ENCODE measurements around the gene MINDY2. TPM values are rescaled to one million over a fixed set of nuclear protein-coding genes. Genes with fewer than 3 reads are reported as not detected.

Gene MINDY2
- 10 to 100 TPM; 13.4 to 21.7 (median 18.4) TPM for total RNA-seq

DNA sequence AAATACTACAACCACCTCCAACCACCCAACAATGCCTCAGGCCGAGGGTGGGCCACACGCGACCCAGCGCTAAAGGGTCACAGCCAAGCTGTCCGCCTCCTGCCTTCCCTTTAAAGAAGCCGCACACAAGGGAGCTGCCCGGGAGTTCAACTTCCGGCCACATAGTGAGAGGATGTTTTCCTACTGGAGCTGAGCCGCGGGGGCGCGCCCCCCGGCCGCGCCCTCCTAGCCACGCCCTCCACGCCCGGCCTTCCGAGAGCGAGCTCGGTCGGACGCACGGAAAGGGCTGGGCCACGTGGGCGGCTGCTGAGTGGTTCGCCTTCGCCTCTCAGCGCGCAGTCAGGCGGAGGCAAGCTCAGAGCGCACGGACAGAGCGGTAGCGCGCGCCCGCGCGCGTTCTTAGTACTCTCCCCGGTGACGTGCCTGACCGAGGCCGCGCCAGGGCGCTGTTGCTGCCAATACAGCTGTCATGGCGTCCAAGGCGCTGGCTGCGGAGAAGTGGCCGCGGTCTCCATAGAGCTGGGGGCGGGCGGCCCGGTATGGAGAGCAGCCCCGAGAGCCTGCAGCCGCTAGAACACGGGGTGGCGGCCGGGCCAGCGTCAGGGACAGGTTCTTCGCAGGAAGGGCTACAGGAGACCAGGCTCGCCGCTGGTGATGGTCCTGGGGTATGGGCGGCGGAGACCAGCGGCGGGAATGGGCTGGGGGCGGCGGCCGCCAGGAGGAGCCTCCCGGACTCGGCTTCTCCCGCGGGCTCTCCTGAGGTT is at the start of gene MINDY2:
Gene MINDY2, plus strand, starts transcription at position 446 of the 764 bp plus-strand sequence. Its CDS starts 94 bp downstream, at position 540.
- TF ChIP-seq CTCF (IDR thresholded peaks at IDR 0.05; ENCODE audit: low read depth): no peak

DNA sequence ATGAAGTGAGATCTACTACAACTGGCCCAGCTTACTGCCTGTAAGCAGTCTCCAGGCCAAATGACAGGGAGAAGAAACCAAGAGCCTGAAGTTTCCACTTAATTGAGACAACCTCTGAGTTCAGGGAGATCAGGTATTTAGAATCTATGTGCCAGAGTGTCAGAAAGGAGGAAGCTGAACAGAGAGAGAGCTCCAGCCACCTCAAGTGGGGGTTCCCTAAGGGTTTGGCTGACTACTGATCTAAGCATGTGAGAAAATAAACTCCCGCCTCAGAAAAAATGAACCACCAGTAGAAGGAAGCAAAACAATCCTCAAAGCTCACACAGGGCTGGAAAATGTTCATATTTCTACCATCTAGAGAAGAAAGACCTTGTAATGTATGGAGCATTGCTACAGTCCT is 46.6 kb upstream of the MINDY2 start:
- no peak for TF ChIP-seq CTCF (IDR thresholded peaks at IDR 0.05; ENCODE audit: low read depth)

DNA sequence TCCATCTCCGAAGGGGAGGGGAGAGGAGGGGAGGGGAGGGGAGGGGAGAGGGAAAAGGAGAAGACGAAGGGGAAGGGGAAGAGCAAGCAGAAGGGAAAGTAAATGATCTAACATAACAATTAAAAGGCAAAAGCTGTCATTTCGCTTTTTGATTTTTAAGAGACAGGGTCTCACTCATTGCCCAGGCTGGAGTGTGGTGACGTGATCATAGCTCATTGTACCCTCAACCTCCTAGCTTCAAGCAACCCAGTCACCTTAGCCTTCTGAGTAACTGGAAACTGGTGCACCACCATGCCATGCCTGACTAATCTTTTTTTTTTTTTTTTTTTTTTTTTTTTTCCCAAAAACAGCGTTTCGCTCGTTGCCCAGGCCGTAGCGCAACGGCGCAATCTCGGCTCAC is 44.2 kb upstream of the MINDY2 start:
- TF ChIP-seq CTCF (IDR thresholded peaks at IDR 0.05; ENCODE audit: low read depth): no peak

DNA sequence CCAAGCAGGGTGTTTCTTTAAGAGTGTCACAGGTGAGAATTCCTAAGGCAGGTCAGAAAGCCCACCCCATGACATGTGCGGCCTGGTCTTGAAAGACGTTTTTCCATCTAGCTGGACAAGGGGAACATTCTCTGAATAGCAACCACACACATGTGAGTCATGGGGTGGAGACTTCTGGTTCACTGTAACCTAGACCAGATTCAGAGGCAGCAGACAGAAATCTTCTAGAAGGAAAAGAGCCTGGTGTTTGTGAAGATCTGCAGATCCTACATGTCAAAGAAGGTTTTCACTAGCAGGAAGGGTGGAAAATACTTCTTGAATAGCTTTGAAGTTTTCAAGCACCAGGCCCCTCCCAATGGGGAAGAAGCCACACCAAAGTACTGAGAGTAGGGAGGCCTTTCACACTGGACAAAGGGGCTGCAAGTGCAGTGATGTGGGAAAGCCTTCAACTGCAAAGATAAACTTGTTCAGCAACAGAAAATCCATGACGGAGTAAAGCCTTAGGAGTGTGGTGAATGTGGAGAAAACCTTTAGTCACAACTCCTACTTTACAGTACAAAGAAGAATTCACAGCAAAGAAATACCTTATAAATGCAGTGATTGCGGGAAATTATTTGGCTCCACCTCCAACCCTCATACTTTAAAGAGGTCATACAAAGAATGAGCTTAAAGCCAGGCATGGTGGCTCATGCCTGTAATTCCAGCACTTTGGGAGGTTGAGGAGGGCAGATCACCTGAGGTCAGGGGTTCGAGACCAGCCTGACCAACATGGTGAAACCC is 39.2 kb upstream of the MINDY2 start:
- no peak for TF ChIP-seq CTCF (IDR thresholded peaks at IDR 0.05; ENCODE audit: low read depth)

GRCh38 chr15:58732625-58733363 is 38.3 kb upstream of the MINDY2 start:
- no peak for TF ChIP-seq CTCF (IDR thresholded peaks at IDR 0.05; ENCODE audit: low read depth)

GRCh38 chr15:58734859-58735258 is 36.2 kb upstream of the MINDY2 start:
- TF ChIP-seq CTCF (IDR thresholded peaks at IDR 0.05; ENCODE audit: low read depth): no peak
